H9 (cell line): ENCODE measurements around the gene CACNG8. TPM values are rescaled to one million over a fixed set of nuclear protein-coding genes. Genes with fewer than 3 reads are reported as not detected.
A peak's percentile ranks its signal among the peaks of the same experiment; 100 is the strongest.

ENCODE experiments used
- DNase-seq: peaks from one replicate; pipeline ENCODE4 v3.0.0-alpha.2; 2017
- H2AFZ ChIP-seq: one replicate; pipeline ENCODE4 v1.6.1; 2013; ENCODE audit warnings: mild to moderate bottlenecking, low read length, control low read depth, moderate library complexity
- H2AK5ac ChIP-seq: 2 replicates; pipeline ENCODE4 v1.6.1; 2013; ENCODE audit warnings: low read length, control low read depth, mixed read lengths; ENCODE audit not compliant: insufficient read length
- H2BK120ac ChIP-seq: one replicate; pipeline ENCODE4 v1.6.1; 2013; ENCODE audit warnings: low read depth, mild to moderate bottlenecking, low read length, control low read depth, inconsistent platforms; ENCODE audit not compliant: poor library complexity, severe bottlenecking
- H2BK12ac ChIP-seq: 2 replicates; pipeline ENCODE4 v1.6.1; 2013; ENCODE audit warnings: low read length, control low read depth, mixed read lengths, low read depth; ENCODE audit not compliant: insufficient read length
- H2BK15ac ChIP-seq: 2 replicates; pipeline ENCODE4 v1.6.1; 2013; ENCODE audit warnings: low read depth, low read length, control low read depth
- H2BK20ac ChIP-seq: one replicate; pipeline ENCODE4 v1.6.1; 2013; ENCODE audit warnings: low read depth, mild to moderate bottlenecking, low read length, control low read depth, inconsistent platforms; ENCODE audit not compliant: poor library complexity, severe bottlenecking
- H2BK5ac ChIP-seq: 2 replicates; pipeline ENCODE4 v1.6.1; 2013; ENCODE audit warnings: low read length, control low read depth, mixed read lengths; ENCODE audit not compliant: insufficient read length
- H3K14ac ChIP-seq: 2 replicates; pipeline ENCODE4 v1.6.1; 2013; ENCODE audit warnings: low read length, control low read depth; ENCODE audit not compliant: insufficient read depth
- H3K18ac ChIP-seq: 2 replicates; pipeline ENCODE4 v1.6.1; 2013; ENCODE audit warnings: low read depth, mild to moderate bottlenecking, mixed read lengths, low read length, control low read depth; ENCODE audit not compliant: insufficient read length
- H3K23ac ChIP-seq: 2 replicates; pipeline ENCODE4 v1.6.1; 2013; ENCODE audit warnings: low read length, control low read depth, mixed read lengths, low read depth; ENCODE audit not compliant: insufficient read length
- H3K23me2 ChIP-seq: 2 replicates; pipeline ENCODE4 v1.6.1; 2013; ENCODE audit warnings: low read depth, mild to moderate bottlenecking, mixed read lengths, low read length, control low read depth; ENCODE audit not compliant: insufficient read length, poor library complexity, severe bottlenecking
- H3K27ac ChIP-seq: 2 replicates; pipeline ENCODE4 v1.5.1; 2013; ENCODE audit warnings: low read length, control low read depth, mixed read lengths, low read depth; ENCODE audit not compliant: insufficient read length
- H3K27me3 ChIP-seq: 2 replicates; pipeline ENCODE4 v1.6.1; 2013; ENCODE audit warnings: low read length, control low read depth, inconsistent platforms; ENCODE audit not compliant: insufficient read depth
- H3K4ac ChIP-seq: 2 replicates; pipeline ENCODE4 v1.6.1; 2013; ENCODE audit warnings: low read depth, mild to moderate bottlenecking, control low read depth, inconsistent platforms, low read length, moderate library complexity
- H3K4me1 ChIP-seq: 2 replicates; pipeline ENCODE4 v1.6.1; 2013; ENCODE audit warnings: low read length, control low read depth, inconsistent platforms; ENCODE audit not compliant: insufficient read depth
- H3K4me2 ChIP-seq: 2 replicates; pipeline ENCODE4 v1.6.1; 2013; ENCODE audit warnings: low read length, control low read depth, mixed read lengths; ENCODE audit not compliant: insufficient read length, insufficient read depth
- H3K56ac ChIP-seq: 2 replicates; pipeline ENCODE4 v1.6.1; 2013; ENCODE audit warnings: low read depth, mild to moderate bottlenecking, mixed read lengths, low read length, control low read depth; ENCODE audit not compliant: insufficient read length
- H3K79me1 ChIP-seq: 2 replicates; pipeline ENCODE4 v1.6.1; 2013; ENCODE audit warnings: low read depth, mild to moderate bottlenecking, moderate library complexity, low read length, control low read depth, inconsistent platforms; ENCODE audit not compliant: insufficient read depth, poor library complexity, severe bottlenecking
- H3K79me2 ChIP-seq: 2 replicates; pipeline ENCODE4 v1.6.1; 2013; ENCODE audit warnings: low read length, control low read depth, inconsistent platforms; ENCODE audit not compliant: insufficient read depth
- H3K9ac ChIP-seq: 2 replicates; pipeline ENCODE4 v1.6.1; 2013; ENCODE audit warnings: low read length, control low read depth, mixed read lengths; ENCODE audit not compliant: insufficient read length; ENCODE audit errors: extremely low read depth
- H3K9me3 ChIP-seq: one replicate; pipeline ENCODE4 v1.6.1; 2013; ENCODE audit warnings: low read depth, low read length, inconsistent platforms; ENCODE audit not compliant: control insufficient read depth
- H3T11ph ChIP-seq: one replicate; pipeline ENCODE4 v1.6.1; 2013; ENCODE audit warnings: mild to moderate bottlenecking, low read length, control low read depth, inconsistent platforms
- H4K20me1 ChIP-seq: one replicate; pipeline ENCODE4 v1.6.1; 2013; ENCODE audit not compliant: control insufficient read depth, insufficient read length, insufficient read depth
- H4K5ac ChIP-seq: 2 replicates; pipeline ENCODE4 v1.6.1; 2013; ENCODE audit warnings: low read depth, mild to moderate bottlenecking, mixed read lengths, low read length, control low read depth; ENCODE audit not compliant: insufficient read length
- H4K8ac ChIP-seq: replicated peaks from 2 replicates; pipeline ENCODE4 v1.6.1; 2013; ENCODE audit warnings: low read length, control low read depth, mixed read lengths, low read depth; ENCODE audit not compliant: insufficient read length
- H4K91ac ChIP-seq: 2 replicates; pipeline ENCODE4 v1.6.1; 2013; ENCODE audit warnings: low read depth, mild to moderate bottlenecking, moderate library complexity, mixed read lengths, low read length, control low read depth; ENCODE audit not compliant: insufficient read length
- H3K27ac Mint-ChIP-seq, 3 experiments: 2 replicates in 2 of 3; 3 replicates in 1 of 3; pipeline ENCODE4 v1.8.0; 2020 to 2021; ENCODE audit warnings: mixed read lengths in 3 of 3, mild to moderate bottlenecking in 1 of 3, moderate library complexity in 1 of 3
- H3K27me3 Mint-ChIP-seq: 2 replicates; pipeline ENCODE4 v1.8.0; 2021; ENCODE audit warnings: low read depth, mild to moderate bottlenecking, moderate library complexity, mixed read lengths
- H3K36me3 Mint-ChIP-seq, 3 experiments: 2 replicates in 2 of 3; 3 replicates in 1 of 3; pipeline ENCODE4 v1.8.0; 2020 to 2021; ENCODE audit warnings: low read depth in 3 of 3, mixed read lengths in 3 of 3; ENCODE audit not compliant: insufficient read depth in 1 of 3
- H3K4me1 Mint-ChIP-seq, 2 experiments: 2 replicates each; pipeline ENCODE4 v1.8.0; 2020; ENCODE audit warnings: mixed read lengths in 2 of 2
- H3K4me3 Mint-ChIP-seq, 2 experiments: 2 replicates in 1 of 2; 3 replicates in 1 of 2; pipeline ENCODE4 v1.8.0; 2020 to 2021; ENCODE audit warnings: mild to moderate bottlenecking in 2 of 2, mixed read lengths in 2 of 2, moderate library complexity in 1 of 2
- H3K9me3 Mint-ChIP-seq, 2 experiments: 2 replicates in 1 of 2; 3 replicates in 1 of 2; pipeline ENCODE4 v1.8.0; 2020; ENCODE audit warnings: mild to moderate bottlenecking in 2 of 2, mixed read lengths in 2 of 2, moderate library complexity in 1 of 2
- CTCF ChIP-seq: fragments of 200-600 bp; sonication (generic); conservative IDR thresholded peaks from 3 replicates; pipeline ENCODE4 v1.8.0; 2021; ENCODE audit warnings: antibody characterized with exemption, mild to moderate bottlenecking
- WGBS: extraction: QIAGEN DNeasy Blood & Tissue Kit; methylation state at CpG from one replicate; pipeline ENCODE4 v1.1.7; 2013; ENCODE audit warnings: missing lambda C conversion rate, low lambda C conversion rate, mixed read lengths; ENCODE audit not compliant: insufficient read length; ENCODE audit errors: extremely low coverage; 5-methylcytosine and 5-hydroxymethylcytosine counted together
- total RNA-seq: library from RNA; stranded (reverse); gene quantifications from 2 replicates; pipeline ENCODE4 v1.2.1, GENCODE V29; 2021

The CACNG8 gene
- total RNA-seq, 1 experiment from 2014 or later: 7.1 TPM

GRCh38 chr19:53945998-53946397, 16.7 kb upstream of the CACNG8 start:
- no peak for DNase-seq
- H3K23ac ChIP-seq: no peak overlapping the region
- no peak overlapping the region for H3K14ac ChIP-seq
- H3K23me2 ChIP-seq: peaks cover 19% of the 10 kb centered on the region
- H3K4ac ChIP-seq: no peak overlapping the region
- H3K27ac ChIP-seq: no peak overlapping the region
- no peak overlapping the region for H2BK5ac ChIP-seq
- H3K27me3 Mint-ChIP-seq: peaks cover 3% of the 10 kb centered on the region
- no peak overlapping the region for H2BK12ac ChIP-seq
- no peak overlapping the region for H3K56ac ChIP-seq
- H3K4me1 Mint-ChIP-seq: peaks cover 20 to 34% of the 10 kb centered on the region in 2 experiments
- H3K4me3 Mint-ChIP-seq: peak overlapping the region; percentile 44 to 58; a peak in 4 of 5 replicates
- no peak overlapping the region for H2BK15ac ChIP-seq
- H4K5ac ChIP-seq: no peak overlapping the region
- no peak overlapping the region for H3K9ac ChIP-seq
- no peak overlapping the region for H2AK5ac ChIP-seq
- peaks cover 0 to 3% (median 0%) of the 10 kb centered on the region in 3 experiments; a peak in 1 of 7 replicates for H3K36me3 Mint-ChIP-seq
- H3K18ac ChIP-seq: no peak overlapping the region
- no peak overlapping the region for H2BK20ac ChIP-seq
- no peak overlapping the region for H2AFZ ChIP-seq
- no CpG with 5 or more reads among the region's 2 CpGs for WGBS
- H4K20me1 ChIP-seq: no peaks in the 10 kb centered on the region
- no peak overlapping the region for H3T11ph ChIP-seq
- no peaks in the 10 kb centered on the region for H3K27me3 ChIP-seq
- H4K91ac ChIP-seq: no peak overlapping the region
- H3K79me2 ChIP-seq: no peaks in the 10 kb centered on the region
- H2BK120ac ChIP-seq: no peak overlapping the region
- peak overlapping the region; percentile 15 for H3K4me2 ChIP-seq
- no peak overlapping the region for H4K8ac ChIP-seq
- H3K27ac Mint-ChIP-seq: no peak overlapping the region
- H3K9me3 ChIP-seq: no peaks in the 10 kb centered on the region
- H3K4me1 ChIP-seq: peaks cover 4% of the 10 kb centered on the region; the same call in 1 of the 2 replicates
- no peak for TF ChIP-seq CTCF
- no peaks in the 10 kb centered on the region for H3K79me1 ChIP-seq
- H3K9me3 Mint-ChIP-seq: no peaks in the 10 kb centered on the region; a peak in 2 of 5 replicates
